Adrenal gland (tissue), 5 donors: ENCODE data around the gene GMEB2.

ENCODE experiments used
- CTCF ChIP-seq, 6 experiments: fragments of 450-650 bp in 4 of 6; fragments of 200-600 bp in 2 of 6; sonication (generic) in 1 of 6; IDR thresholded peaks; 1 replicate in 5 of 6; 2 replicates in 1 of 6; pipeline versions ENCODE4 v1.5.1 to v1.8.0; 2016 to 2021; ENCODE audit warnings: antibody characterized with exemption in 6 of 6, mild to moderate bottlenecking in 2 of 6, moderate library complexity in 1 of 6
- POLR2A ChIP-seq, 2 donors: fragments of 450-650 bp; IDR thresholded peaks; one replicate each; pipeline ENCODE4 v1.6.1; 2017; ENCODE audit warnings: antibody characterized with exemption in 2 of 2, mild to moderate bottlenecking in 2 of 2, moderate library complexity in 1 of 2
- donor health status: DM: no; HTN: no; CAD: no.

GRCh38 chr20:63611646-63612045 is 15.3 kb downstream of the GMEB2 start:
- TF ChIP-seq POLR2A (IDR thresholded peaks at IDR 0.05) (no peak), CTCF (IDR thresholded peaks at IDR 0.05) (no peak)
